Left ventricle myocardium inferior (tissue), 1 donor: Measurements from ENCODE around the gene GPR78. TPM values are rescaled to one million over a fixed set of nuclear protein-coding genes. Genes with fewer than 3 reads are reported as not detected.

Experiments
- DNase-seq: peaks from one replicate; pipeline ENCODE4 v3.0.0-alpha.2; 2020
- H3K27ac ChIP-seq: fragments of 200-600 bp; replicated peaks from 2 replicates; pipeline ENCODE4 v1.8.0; 2021
- H3K27me3 ChIP-seq: fragments of 200-600 bp; 2 replicates; pipeline ENCODE4 v1.8.0; 2021; ENCODE audit warnings: low read depth
- H3K36me3 ChIP-seq: fragments of 200-600 bp; 2 replicates; pipeline ENCODE4 v1.8.0; 2021
- H3K4me1 ChIP-seq: fragments of 200-600 bp; 2 replicates; pipeline ENCODE4 v1.8.0; 2021
- H3K4me3 ChIP-seq: fragments of 200-600 bp; 2 replicates; pipeline ENCODE4 v1.8.0; 2021; ENCODE audit warnings: mild to moderate bottlenecking, moderate library complexity
- H3K9me3 ChIP-seq: fragments of 200-600 bp; replicated peaks from 2 replicates; pipeline ENCODE4 v1.8.0; 2021
- CTCF ChIP-seq: fragments of 200-600 bp; IDR thresholded peaks from 2 replicates; pipeline ENCODE4 v1.8.0; 2021; ENCODE audit warnings: antibody characterized with exemption, mild to moderate bottlenecking, borderline replicate concordance
- intact Hi-C: fragments of 100-400 bp; cut with micrococcal nuclease; formaldehyde crosslinking; loops from one replicate; pipeline ENCODE4 v1.11.0; 2022
- long read RNA-seq: library from polyadenylated mRNA; unstranded; transcript quantifications from one replicate; pipeline ENCODE4 v2.0.0, GENCODE V29; 2021
- total RNA-seq: library from RNA; stranded (reverse); fragmentation: NEBNext Ultra II Directional; extraction: Animal tissue kit (Norgen Biotek cat#: 25700); gene quantifications from one replicate; pipeline ENCODE4 v1.2.1, GENCODE V29; 2021
- donor health status: DM: no; HTN: yes; CAD: no; lungs with severe emphysema.

The GPR78 gene
- not detected for total RNA-seq
- long read RNA-seq, result 0 reads

- H3K4me3 ChIP-seq, result no peak within 1 kb of the TSS
- intact Hi-C loops, result no loop called here
- no peaks in the 10 kb centered on the region for H3K4me1 ChIP-seq
- no peak for TF ChIP-seq CTCF
- peak; percentile 43 for DNase-seq
- H3K27ac ChIP-seq, result no peak within 1 kb of the TSS
- peaks cover 89% of the 10 kb centered on the region for H3K27me3 ChIP-seq
- no peaks in the 10 kb centered on the region for H3K9me3 ChIP-seq
- no peaks in the 10 kb centered on the region for H3K36me3 ChIP-seq
Observed at GRCh38 chr4:8580321-8581093, at the start of gene GPR78. Gene GPR78, plus strand, starts transcription at chr4:8580392. Its CDS starts 591 bp downstream, at chr4:8580983.

GRCh38 chr4:8532245-8532781, 47.9 kb upstream of the GPR78 start:
- no peak for DNase-seq
- H3K27me3 ChIP-seq, result peaks cover 39% of the 10 kb centered on the region
- peaks cover 18% of the 10 kb centered on the region for H3K9me3 ChIP-seq
- H3K4me1 ChIP-seq, result peaks cover 4% of the 10 kb centered on the region
- intact Hi-C loops, result no loop called here
- no peak overlapping the region for H3K27ac ChIP-seq
- H3K36me3 ChIP-seq, result no peaks in the 10 kb centered on the region
- H3K4me3 ChIP-seq, result no peak overlapping the region
- TF ChIP-seq CTCF, result no peak

GRCh38 chr4:8533274-8533865, 46.8 kb upstream of the GPR78 start:
- H3K4me1 ChIP-seq, result peaks cover 4% of the 10 kb centered on the region
- no peak for TF ChIP-seq CTCF
- peaks cover 29% of the 10 kb centered on the region for H3K27me3 ChIP-seq
- no peak overlapping the region for H3K27ac ChIP-seq
- H3K4me3 ChIP-seq, result no peak overlapping the region
- intact Hi-C loops, result no loop called here
- no peaks in the 10 kb centered on the region for H3K36me3 ChIP-seq
- no peak for DNase-seq
- peaks cover 18% of the 10 kb centered on the region for H3K9me3 ChIP-seq

GRCh38 chr4:8534129-8534528, 46.1 kb upstream of the GPR78 start:
- DNase-seq, result no peak
- peaks cover 24% of the 10 kb centered on the region for H3K27me3 ChIP-seq

GRCh38 chr4:8534611-8535010, 45.6 kb upstream of the GPR78 start:
- intact Hi-C loops, result no loop called here
- TF ChIP-seq CTCF, result no peak
- Histone ChIP-seq H3K36me3 (no peaks in the 10 kb centered on the region), H3K9me3 (peaks cover 8% of the 10 kb centered on the region), H3K4me3 (no peak overlapping the region), H3K27ac (no peak overlapping the region), H3K27me3 (peaks cover 24% of the 10 kb centered on the region), H3K4me1 (peaks cover 4% of the 10 kb centered on the region)
- no peak for DNase-seq

More at GRCh38 chr4:8534129-8534528, 46.1 kb upstream of the GPR78 start:
- Histone ChIP-seq H3K4me1 (peaks cover 4% of the 10 kb centered on the region), H3K9me3 (peaks cover 12% of the 10 kb centered on the region), H3K4me3 (no peak overlapping the region), H3K36me3 (no peaks in the 10 kb centered on the region), H3K27ac (no peak overlapping the region)
- intact Hi-C loops, result no loop called here
- TF ChIP-seq CTCF, result no peak
